GM18511 (cell line): ENCODE measurements around the gene PAQR4.

Experiments
- ATAC-seq: cut with Tn5 transposase; IDR thresholded peaks from one replicate; pipeline ENCODE4 v1.9.1; 2021; ENCODE audit warnings: mild to moderate bottlenecking, moderate library complexity; ENCODE audit not compliant: unreplicated experiment

The PAQR4 gene

DNA sequence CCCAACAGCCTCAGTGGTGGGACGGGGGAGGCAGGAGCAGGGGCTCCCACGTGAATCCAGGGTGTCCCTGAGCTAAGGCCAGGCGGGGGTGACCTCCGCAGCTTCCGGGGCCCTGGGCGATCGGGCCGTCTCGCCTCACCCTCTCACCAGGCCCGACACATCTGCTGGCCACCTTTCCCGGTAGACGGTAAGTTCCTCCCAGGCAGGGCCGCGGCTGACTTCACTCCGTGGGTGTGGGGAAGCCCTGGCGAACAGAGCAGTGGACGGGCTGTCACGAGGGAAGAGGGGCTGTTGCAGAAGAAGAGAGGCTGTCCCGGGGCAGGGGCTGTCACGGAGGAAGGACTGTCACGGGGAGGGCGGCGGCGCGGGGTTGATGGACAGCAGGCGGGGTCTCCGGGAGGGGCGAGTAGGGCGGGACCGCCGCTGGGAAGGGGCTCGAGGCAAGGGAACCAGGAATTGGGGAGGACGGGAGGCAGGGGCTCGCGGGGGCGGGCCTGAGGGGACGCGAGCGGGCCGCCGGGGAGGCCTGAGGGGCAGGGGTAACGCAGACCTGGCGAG is 10.6 kb downstream of the PAQR4 start:
- ATAC-seq, result no peak

DNA sequence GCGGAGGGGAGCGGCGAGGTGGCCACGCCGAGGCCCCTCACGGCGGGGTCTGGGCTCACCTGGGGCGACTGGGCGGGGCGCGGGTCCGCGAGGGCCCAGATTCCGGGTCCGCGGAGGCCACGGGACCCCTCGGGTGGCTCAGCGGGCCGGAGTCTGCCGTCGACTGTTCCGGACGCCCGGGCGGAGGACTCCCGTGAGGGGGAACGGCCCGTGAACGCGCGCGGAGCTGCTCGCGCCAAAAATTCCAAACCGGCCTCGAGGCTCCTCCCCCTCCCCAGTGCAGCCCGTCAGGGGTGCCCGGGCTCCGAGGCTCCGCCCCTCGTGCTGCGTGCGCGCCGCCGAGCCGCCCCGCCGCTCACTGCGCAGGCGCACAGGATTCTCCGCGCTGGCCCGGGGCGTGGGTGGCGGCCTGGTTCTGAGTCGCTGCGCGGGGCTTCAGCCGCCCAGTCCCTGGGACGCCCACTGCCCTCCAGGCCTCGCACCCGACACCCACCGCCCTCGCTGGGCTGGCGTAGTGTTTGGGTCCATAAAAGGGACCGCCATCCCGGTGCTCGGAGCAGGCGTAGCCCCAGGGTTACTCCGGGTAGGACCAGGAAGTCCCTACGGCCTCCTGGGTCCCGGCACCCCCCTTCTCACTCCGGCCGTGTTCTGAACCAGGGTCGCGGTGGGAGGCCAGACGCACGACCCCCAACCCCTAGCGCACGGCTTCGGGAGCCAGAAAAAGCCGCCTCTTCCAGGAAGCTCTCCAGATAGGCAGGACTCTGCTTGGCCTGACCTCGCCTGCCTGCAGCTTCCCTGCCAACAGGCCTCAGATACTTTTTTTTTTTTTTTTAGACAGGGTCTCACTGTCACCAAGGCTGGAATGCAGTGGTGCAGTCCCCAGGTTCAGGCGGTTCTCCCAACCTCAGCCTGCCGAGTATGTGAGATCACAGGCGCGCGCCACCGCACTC is 11.4 kb downstream of the PAQR4 start, which contains the start of gene PKMYT1:
TSS of gene PKMYT1 (minus strand) at position 220 of the 950 bp plus-strand sequence. CDS start 789 bp downstream, outside the sequence.
- ATAC-seq, result no peak

DNA sequence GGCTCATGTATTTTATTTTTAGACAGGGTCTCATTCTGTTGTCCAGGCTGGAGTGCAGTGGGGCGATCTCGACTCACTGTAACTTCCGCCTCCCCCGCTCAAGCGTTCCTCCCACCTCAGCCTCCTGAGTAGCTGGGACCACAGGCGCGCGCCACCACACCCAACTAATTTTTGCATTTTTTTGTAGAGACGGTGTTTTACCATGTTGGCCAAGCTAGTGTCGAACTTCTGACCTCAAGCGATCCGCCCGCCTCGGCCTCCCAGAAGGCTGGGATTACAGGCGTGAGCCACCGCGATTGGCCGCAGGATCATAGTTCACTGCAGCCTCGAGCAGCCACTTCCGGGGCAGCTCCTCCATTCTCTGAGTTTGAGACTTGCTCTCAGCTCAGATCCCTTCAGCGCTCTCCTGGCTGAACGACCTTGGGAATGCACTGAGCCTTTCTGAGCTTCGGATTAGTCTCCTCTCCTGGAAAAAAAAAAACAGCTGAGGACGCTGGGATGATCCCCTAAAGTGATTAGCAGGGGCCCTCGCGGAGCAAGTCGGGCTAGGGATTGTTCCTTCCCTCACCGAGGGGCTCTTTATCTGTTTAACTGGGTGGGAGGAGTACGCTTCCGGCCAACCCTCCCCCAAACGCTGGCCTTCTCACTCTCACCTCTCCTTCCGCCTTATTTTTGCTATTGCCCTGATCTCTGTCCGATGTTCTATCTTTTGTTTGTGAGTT is 12.2 kb downstream of the PAQR4 start:
- ATAC-seq, result no peak

DNA sequence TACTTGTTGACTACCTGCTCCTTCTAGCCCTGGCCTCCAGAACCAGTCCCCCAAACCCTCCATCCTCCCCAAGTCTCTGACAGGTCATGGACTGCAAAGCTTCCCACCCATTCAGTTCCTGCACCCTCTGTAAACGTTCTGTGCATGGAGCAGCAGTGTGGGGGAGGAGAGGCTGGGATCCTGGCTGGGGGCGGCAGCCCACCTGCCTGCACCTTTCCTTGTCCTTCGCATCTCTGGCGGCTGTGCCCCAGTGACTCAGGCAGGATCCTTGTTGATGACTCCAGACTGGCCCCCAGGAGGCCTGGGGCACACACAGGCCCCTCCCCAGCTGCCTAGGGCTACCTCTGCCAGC is 12.7 kb downstream of the PAQR4 start:
- ATAC-seq, result no peak

DNA sequence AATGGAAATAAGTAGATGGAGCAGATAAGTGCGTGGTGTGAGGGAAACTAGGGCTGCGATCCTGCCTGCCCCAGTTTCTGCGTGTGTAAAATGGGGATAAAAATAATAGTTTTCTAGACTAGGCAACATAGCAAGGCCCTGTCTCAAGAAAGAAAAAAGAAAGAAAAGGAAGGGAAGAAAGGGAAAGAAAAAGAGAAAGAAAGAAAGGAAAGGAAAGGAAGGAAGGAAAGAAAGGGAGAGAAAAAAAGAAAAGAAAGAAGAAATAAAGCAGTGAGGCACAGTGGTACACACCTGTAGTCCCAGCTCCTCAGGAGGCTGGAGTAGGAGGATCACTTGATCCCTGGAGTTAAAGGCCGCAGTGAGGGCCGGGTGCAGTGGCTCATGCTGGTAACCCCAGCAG is 13.3 kb downstream of the PAQR4 start:
- no peak for ATAC-seq

DNA sequence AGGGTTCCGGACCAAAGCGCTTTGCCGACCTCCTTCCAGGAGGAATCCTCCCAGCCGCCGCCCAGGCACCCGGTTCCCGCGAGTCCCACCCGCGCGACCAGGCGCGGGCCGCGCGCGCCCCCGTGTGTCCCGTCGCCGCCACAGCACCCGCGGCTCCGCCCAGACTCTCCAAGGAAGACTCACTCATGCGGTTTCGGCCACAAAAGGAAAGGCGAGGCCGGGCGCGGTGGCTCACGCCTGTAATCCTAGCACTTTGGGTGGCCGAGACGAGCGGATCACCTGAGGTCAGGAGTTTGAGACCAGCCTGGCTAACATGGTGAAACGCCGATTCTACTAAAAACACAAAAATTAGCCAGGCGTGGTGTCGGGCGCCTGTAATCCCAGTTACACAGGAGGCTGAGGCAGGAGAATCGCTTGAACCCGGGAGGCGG is 14.6 kb downstream of the PAQR4 start:
- ATAC-seq, result no peak

DNA sequence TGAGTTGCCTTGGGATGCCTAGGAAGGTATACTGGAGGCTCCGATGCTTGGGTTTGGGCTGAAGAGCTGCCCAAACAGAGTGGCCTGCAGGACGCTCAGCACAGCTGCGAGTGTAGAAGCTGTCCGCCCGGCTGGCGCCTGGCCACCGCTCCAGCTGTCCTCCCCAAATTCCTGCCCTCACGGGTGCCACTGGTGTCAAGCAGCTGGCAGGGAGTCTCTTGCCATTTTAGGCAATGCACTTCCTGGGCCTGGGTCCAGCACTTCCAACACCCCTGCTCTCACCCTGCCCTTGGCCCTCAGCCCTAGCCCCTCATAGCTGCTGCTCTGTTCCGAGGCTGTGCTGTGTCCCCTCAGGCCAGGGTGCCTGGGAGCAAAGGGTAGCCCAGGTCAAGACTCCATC is 16.3 kb downstream of the PAQR4 start:
- no peak for ATAC-seq

DNA sequence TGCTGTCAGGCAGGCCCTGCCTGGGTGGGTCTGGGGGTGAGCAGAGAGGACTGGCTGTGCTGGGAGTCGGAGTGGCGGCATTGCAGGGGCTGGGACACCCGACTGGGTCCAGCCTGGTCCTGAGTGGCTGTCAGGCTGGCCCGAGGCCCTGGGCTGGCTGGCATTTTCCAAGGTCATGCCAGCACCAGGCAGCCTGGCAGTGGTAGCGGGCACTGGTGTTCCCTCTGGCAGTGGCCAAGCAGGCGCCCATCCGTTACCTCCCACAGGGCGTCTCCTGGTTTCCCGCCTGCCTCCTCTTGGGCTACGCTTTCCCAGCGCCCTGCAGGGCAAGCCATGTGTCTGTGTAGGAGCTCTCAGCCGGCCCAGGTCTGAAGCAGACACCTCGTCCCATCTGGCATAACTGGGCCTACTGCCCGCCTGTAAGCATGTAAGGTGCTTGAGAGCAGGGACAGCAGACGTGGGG is 16.8 kb downstream of the PAQR4 start:
- ATAC-seq, result no peak

DNA sequence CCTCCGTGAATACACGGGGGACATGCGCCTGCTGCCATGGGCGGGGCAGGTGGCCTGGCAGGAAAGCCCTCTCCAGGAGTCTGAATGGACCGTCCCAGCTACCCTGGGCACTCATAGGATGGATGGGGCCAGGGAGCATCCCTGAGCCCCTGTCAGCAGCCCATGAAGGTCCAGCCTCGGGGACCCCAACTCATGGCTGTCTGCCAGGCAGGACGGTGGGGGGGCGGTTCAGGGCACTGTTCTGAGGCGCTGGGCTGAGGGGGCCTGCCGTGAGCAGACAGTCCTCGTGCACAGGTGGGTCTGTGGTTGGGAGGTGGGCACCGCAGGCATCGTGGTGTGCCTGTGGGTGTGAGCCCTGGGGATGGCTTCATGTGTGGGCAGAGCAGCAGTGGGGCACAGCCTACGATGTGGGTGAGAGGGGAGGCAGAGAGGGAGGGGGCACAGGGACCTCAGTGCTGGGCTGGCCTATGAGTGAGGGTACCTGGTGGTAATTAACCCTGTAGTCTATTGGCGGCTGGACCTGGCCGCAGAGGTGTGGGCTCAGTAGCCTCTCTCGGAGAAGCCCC is 17.6 kb downstream of the PAQR4 start:
- ATAC-seq, result no peak

DNA sequence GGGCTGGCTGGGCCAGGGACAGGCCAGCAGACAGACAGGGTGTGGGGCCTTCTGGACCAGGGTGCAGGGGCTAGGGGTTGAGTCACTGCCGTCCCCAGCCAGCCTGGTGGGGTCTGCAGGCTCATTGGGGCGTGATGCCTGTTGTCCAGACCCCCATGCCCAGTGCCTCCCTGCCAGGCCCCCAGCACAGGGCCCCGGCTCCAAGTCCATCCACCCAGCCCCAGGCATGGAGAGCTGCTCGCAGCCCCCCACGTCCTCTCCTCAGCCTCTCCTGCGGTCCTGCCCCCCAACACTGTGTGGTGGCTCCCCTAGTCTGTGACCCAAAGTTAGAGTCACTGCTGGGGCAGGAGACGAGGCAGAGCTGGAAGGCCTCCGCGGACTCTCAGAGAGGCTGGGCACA is 18.1 kb downstream of the PAQR4 start:
- ATAC-seq, result no peak

DNA sequence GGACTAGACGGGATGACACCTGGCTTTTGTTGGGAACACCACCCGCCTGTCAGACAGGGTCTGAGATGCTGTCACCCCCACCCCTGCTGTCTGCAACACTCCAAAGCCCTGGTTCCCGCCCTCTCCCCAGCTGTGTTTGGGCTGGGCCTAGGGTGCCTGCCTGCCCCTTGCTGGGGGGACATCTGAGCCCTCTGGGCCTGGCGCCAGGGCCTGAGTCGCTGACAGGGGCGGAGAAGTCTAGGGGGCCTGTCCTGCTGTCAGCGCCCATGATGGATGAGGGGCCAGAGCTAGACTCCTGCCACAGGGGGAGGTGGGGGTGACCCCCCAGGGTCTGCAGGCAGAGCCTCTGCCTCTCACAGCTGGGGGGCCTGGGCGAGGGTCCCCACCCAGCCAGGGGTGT is 18.7 kb downstream of the PAQR4 start:
- no peak for ATAC-seq

DNA sequence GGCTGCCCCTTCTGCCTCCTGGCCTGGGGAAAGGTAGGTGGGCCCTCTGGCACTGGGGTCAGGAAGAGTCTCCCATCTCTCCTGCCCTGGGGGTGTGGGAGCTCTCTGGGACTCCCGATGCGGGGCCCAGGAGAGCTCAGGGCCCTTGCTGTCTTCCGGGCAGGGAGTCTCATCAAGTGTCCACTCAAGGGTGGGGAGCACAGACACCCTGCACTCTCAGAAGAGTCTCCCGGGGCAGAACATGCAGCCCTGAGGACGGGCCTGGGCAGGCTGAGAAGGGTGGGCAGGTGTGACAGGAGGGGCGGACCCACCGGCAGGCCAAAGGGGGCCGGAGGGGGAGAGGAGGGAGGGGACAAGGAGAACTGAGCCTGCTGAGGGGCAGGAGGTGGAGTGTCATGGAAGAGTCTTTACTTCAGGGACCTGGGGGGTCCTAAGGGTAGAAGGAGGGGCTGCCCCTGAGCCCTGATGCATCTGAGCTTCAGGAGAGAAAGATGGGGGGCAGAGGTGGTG is 19.5 kb downstream of the PAQR4 start:
- no peak for ATAC-seq

DNA sequence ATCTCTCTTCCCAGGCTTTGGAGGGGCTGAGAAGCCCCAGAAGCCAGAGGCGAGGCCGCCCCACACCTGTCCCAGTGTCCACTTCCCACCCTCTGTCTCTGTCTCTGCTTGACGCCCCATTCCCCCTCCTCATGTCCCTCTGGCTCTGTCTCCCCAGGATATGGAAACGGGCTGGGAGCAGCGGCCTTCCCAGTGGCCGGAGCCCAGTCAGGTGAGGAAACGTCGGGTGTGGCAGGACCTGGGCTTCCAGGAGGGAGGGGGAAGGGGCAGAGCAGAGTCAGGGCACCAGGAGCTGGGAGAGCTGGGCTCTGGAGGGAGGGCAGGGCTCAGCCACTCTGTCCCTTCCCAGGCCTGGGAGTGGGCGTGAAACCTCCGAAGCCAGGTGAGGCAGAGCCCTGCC is 21.7 kb downstream of the PAQR4 start:
- no peak for ATAC-seq

DNA sequence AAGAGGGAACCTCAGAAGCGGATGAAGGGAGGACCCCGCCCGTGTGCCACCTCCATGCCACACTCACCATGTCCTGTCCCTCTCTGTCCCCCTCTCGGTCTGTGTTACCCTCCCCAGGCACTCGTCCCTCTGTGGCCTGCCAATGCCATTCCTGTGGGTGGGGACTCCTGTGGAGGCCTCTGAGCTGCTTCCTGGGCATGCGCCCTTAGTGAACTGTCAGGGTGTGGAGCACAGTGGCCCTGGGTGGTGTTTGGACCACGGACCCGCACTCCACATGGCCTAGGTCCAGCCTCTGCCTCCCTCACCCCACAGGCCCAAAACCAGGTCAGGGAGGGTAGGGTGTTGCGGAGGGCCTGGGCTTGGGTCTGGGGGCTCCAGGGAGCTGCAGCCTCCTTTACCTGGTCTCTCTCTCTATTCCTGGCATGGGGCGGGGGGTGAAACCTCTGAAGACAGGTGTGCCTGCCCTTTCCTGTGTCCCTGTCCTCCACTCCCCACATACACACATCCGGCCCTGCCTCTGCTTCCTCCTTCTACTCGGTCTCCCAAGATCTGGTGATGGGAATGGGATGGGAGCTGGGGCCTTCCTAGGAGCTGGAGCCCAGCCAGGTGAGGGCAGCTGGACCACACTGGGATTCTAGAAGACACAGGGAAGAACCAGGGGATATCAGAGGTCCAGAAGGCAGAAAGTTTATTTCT is 22.6 kb downstream of the PAQR4 start:
- ATAC-seq, result no peak

DNA sequence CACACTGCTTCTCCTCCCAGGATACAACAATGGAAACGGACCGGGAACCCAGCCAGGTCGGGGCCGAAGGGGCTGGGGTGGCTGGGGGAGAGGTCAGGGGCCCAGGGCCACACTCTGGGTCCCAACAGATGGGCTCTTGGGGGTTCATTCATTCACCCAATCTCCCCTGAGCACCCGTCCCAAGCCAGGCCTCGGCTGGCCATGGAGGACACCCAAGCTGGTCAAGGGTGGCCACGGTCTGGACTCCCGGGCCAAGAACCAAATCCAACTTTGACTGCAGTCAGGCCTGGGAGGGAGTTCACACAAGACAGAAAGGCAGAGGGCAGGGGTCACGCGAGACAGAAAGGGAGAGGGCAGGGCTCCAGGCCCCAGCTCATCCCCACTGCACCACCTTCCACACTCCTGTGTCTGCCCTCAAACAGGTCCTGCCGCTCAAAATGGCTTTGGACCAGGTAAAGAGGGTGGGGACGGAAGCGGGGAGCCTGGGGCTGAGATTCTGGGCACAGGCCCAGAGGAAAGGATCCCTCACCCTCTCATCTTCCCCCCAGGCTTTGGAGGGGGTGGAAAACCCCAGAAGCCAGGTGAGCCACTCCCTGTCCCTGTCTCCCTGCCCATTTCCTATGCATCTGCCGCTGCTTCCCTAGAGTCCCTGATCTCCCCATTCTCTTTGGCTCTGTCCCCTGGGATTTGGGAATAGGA is 23.4 kb downstream of the PAQR4 start:
- no peak for ATAC-seq

DNA sequence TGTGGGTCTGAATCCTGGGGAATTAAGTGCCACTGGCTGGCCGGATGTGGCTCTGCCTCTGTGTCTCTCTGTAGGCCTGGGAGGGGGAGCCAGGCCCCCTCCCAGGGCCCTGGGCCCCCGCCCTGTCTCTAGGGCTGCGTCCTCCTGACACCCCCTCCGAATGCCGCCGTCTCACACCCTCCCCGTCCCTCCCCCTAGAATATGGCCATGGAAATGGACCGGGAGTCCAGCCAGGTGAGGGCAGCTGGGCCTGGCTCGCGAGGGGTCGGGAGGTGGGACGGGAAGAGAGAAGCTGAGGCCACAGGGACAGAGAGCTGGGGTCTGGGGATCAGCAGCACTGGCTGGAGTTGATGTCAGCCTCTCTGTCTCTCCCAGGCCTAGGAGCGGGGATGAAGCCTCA is 27.1 kb downstream of the PAQR4 start:
- no peak for ATAC-seq

DNA sequence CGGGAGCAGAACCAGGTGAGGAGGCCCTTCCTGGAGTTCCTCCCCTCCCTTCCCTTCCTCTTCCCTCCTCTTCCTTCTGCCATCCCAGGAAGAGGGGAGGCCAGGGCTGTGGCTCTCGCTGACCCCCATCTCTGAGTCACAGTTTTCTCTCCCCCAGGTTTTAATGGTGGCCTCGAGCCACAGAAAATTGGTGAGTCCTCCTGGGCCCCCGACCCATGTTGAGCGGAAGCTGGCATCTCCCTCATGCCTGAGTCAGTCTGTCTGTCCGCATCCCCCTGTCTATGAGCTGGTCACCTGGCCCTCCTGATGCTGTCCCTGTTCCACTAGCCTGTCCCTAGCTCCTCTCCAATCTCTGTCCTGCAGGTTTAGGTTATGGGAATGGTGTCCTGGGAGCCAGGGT is 30.8 kb downstream of the PAQR4 start:
- ATAC-seq, result no peak

DNA sequence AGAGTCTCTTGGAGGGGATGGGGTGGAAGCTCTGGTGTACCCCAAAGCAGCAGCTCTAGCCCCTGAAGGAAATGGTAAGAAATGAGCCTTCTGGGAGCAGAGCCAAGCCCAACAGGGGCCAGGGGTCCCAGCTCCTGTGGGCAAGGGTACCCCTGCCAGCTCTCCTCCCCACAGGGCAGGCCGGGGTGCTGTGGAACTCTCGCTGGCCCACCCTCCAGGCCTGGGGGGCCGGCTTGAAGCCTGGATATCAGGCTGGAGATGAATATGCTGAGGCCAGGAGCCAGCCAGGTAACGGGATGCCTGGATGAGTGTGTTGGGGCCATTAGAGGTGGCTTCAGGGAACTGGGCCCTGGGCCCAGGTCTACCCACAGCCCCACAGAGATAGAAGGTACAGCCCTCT is 31.4 kb downstream of the PAQR4 start:
- no peak for ATAC-seq

DNA sequence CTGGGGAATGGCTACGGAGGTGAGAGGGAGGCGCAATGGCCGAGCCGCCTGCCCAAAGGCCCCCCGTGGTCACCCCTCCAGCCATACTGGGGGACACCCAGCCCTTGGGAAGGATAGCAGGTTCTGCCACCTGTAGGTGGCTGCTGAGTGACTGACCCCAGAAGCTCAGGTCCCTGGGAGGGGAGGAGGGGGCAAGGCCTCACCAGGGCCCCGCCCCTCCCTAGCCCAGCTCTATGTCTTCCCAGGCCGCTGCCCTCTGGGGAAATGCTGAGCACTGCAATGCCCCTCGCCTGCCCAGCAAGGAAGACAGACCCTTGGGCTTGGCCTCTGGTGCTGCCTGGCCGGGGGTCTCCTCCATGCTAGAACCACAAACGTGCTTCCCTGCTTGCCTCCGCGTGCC is 32.2 kb downstream of the PAQR4 start:
- no peak for ATAC-seq
